Measurements from ENCODE around the gene ASS1.

DNA sequence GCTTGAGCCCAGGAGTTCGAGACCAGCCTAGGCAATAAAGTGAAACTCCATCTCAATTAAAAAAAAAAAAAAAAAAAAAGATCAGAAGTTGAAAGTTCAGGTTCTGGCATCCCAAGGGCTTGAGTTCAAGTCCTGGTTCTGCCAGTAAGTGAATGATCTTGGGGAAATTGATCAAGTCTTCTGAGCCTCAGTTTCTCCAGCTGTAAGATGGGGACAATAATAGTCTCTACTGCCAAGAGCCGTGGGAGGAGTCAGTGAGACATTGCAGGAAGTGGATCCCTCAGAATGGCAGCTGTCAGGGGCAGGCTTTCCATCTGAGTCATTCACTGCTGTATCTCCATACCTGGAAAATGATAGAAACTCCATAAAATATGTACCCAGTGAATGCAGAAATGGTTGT, 96.8 kb downstream of the ASS1 start:
- TF ChIP-seq CTCF (tag by site-specific recombination; IDR thresholded peaks at IDR 0.05) (no peak), ELK4 (IDR thresholded peaks at IDR 0.05; ENCODE audit: borderline replicate concordance, low read depth, low read length) (no peak), ZBTB7A (tag by site-specific recombination; IDR thresholded peaks at IDR 0.05; ENCODE audit: low read depth) (no peak), TCF7L2 (IDR thresholded peaks at IDR 0.05; ENCODE audit: borderline replicate concordance, low read depth, low read length) (no peak), SETDB1 (IDR thresholded peaks at IDR 0.05; ENCODE audit: insufficient read length, low read length) (no peak), ZNF121 (tag by site-specific recombination; IDR thresholded peaks at IDR 0.05) (no peak), PATZ1 (tag by site-specific recombination; IDR thresholded peaks at IDR 0.05) (no peak), ZNF155 (tag by site-specific recombination; IDR thresholded peaks at IDR 0.05) (no peak), ZNF549 (tag by site-specific recombination; IDR thresholded peaks at IDR 0.05) (no peak)
